Measurements from ENCODE around the gene PRKAR2A.
"Not testable (repeated sequence)": the region's sequence is repeated elsewhere in the genome, so short reads cannot be mapped to it uniquely, and the experiment has no call there.

The PRKAR2A gene

GRCh38 chr3:48789665-48790064 is 58.0 kb downstream of the PRKAR2A start:
- no peak overlapping the region for H3K4me3 ChIP-seq (ENCODE audit: low read length)
- no peak for DNase-seq (ENCODE audit: low read depth)
- no peak for TF ChIP-seq CTCF (conservative IDR thresholded peaks at IDR 0.05; ENCODE audit: low read depth, low read length)

- no peak for TF ChIP-seq CTCF (conservative IDR thresholded peaks at IDR 0.05; ENCODE audit: low read depth, low read length)
- H3K4me3 ChIP-seq (ENCODE audit: low read length) = no peak overlapping the region
- DNase-seq (ENCODE audit: low read depth) = no peak
These were observed 59.0 kb downstream of the PRKAR2A start for GRCh38 chr3:48788544-48789162.

GRCh38 chr3:48784426-48785120 is 63.1 kb downstream of the PRKAR2A start:
- TF ChIP-seq CTCF (conservative IDR thresholded peaks at IDR 0.05; ENCODE audit: low read depth, low read length) = no peak
- DNase-seq (ENCODE audit: low read depth) = no peak

GRCh38 chr3:48783304-48783703 is 64.4 kb downstream of the PRKAR2A start:
- TF ChIP-seq CTCF (conservative IDR thresholded peaks at IDR 0.05; ENCODE audit: low read depth, low read length) = no peak
- DNase-seq (ENCODE audit: low read depth) = no peak
- no peak overlapping the region for H3K4me3 ChIP-seq (ENCODE audit: low read length)

More at GRCh38 chr3:48784426-48785120, 63.1 kb downstream of the PRKAR2A start:
- H3K4me3 ChIP-seq (ENCODE audit: low read length) = no peak overlapping the region

GRCh38 chr3:48782046-48782445 is 65.6 kb downstream of the PRKAR2A start:
- no peak overlapping the region for H3K4me3 ChIP-seq (ENCODE audit: low read length)
- TF ChIP-seq CTCF (conservative IDR thresholded peaks at IDR 0.05; ENCODE audit: low read depth, low read length) = no peak
- DNase-seq (ENCODE audit: low read depth) = no peak

GRCh38 chr3:48778565-48778964 is 69.1 kb downstream of the PRKAR2A start:
- not testable (repeated sequence) for DNase-seq (ENCODE audit: low read depth); H3K4me3 ChIP-seq (ENCODE audit: low read length)

- no peak for TF ChIP-seq CTCF (conservative IDR thresholded peaks at IDR 0.05; ENCODE audit: low read depth, low read length)
- no peak for DNase-seq (ENCODE audit: low read depth)
- no peak overlapping the region for H3K4me3 ChIP-seq (ENCODE audit: low read length)
These were observed 70.8 kb downstream of the PRKAR2A start for GRCh38 chr3:48776854-48777253.
